ENCODE measurements around the gene KDM4C. TPM values are rescaled to one million over a fixed set of nuclear protein-coding genes. Genes with fewer than 3 reads are reported as not detected.

Gene KDM4C
- total RNA-seq, 1 donor from 2014 or later: 12.7 TPM

- no peaks in the 10 kb centered on the region for H3K27me3 ChIP-seq
- TF ChIP-seq CTCF (IDR thresholded peaks at IDR 0.05): no peak
- no peak for DNase-seq (ENCODE audit: low spot score in 2 of 2)
- intact Hi-C loops (cut with DNase I): loop anchor here (2.0 to 5.0 kb wide), 4 partner anchors 192 to 752 kb away; partner anchors contain the start of genes IL33 and UHRF2
- H3K36me3 ChIP-seq: no peaks in the 10 kb centered on the region
- peak overlapping the region; percentile 98 to 99 for H3K27ac ChIP-seq
- peak overlapping the region; percentile 66 to 98 for H3K4me3 ChIP-seq
- peaks cover 3 to 4% of the 10 kb centered on the region in 2 donors for H3K4me1 ChIP-seq
- no peaks in the 10 kb centered on the region for H3K9me3 ChIP-seq
Measured at GRCh38 chr9:6759185-6759977, 1.6 kb downstream of the KDM4C start.

DNA sequence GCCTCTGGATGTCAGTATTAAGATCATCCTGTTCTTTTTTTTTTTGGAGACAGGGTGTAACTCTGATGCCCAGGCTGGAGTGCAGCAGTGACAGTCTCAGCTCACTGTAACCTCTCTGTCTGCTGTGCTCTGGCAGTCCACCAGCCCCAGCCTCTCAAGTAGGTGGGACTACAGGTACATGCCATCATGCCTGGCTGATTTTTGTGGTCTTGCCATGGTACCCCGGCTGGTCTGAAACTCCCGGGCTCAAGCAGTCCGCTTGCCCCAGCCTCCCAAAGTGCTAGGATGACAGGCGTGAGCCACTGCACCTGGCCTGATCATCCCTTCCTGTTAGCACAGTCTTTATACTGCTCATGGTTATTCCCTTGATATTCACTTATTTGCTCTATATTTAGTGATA is 3.5 kb downstream of the KDM4C start:
- peaks cover 3 to 4% of the 10 kb centered on the region in 2 donors for H3K4me1 ChIP-seq
- intact Hi-C loops (cut with DNase I): no loop called here
- H3K9me3 ChIP-seq: no peaks in the 10 kb centered on the region
- no peaks in the 10 kb centered on the region for H3K27me3 ChIP-seq
- H3K4me3 ChIP-seq: no peak overlapping the region
- no peak overlapping the region for H3K27ac ChIP-seq
- TF ChIP-seq CTCF (IDR thresholded peaks at IDR 0.05): no peak
- H3K36me3 ChIP-seq: no peaks in the 10 kb centered on the region
- no peak for DNase-seq (ENCODE audit: low spot score in 2 of 2)

DNA sequence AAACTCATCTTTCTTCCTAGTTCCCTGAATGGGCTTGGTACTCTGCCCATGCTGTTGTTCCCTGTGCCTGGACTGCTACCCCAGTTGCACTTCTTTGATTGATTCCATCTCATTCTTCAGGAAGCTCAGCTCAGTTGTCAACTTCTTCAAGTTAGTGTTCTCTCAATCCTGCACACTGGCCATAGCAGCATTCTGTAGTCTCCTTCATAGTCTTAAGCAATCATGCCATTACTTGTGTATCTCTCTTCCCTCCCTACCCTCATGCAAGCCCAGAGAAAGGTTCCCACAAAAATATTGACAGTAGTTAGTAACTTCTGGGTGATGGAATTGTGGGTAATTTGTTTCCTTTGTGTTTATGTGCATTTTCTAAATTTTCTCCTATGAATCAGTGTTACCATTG is 5.5 kb downstream of the KDM4C start:
- intact Hi-C loops (cut with DNase I): no loop called here
- Histone ChIP-seq H3K4me3 (no peak overlapping the region), H3K4me1 (peaks cover 2 to 4% of the 10 kb centered on the region in 2 donors), H3K36me3 (no peaks in the 10 kb centered on the region), H3K27me3 (no peaks in the 10 kb centered on the region), H3K27ac (no peak overlapping the region), H3K9me3 (no peaks in the 10 kb centered on the region)
- no peak for TF ChIP-seq CTCF (IDR thresholded peaks at IDR 0.05)
- DNase-seq (ENCODE audit: low spot score in 2 of 2): no peak

GRCh38 chr9:6764011-6764410 is 6.2 kb downstream of the KDM4C start:
- intact Hi-C loops (cut with DNase I): no loop called here
- no peaks in the 10 kb centered on the region for H3K27me3 ChIP-seq
- peaks cover 0 to 4% of the 10 kb centered on the region in 2 donors for H3K4me1 ChIP-seq

GRCh38 chr9:6764523-6764922 is 6.8 kb downstream of the KDM4C start:
- H3K4me3 ChIP-seq: no peak overlapping the region
- no peak for DNase-seq (ENCODE audit: low spot score in 2 of 2)
- intact Hi-C loops (cut with DNase I): no loop called here
- H3K36me3 ChIP-seq: no peaks in the 10 kb centered on the region
- peaks cover 0 to 1% of the 10 kb centered on the region in 2 donors for H3K4me1 ChIP-seq
- TF ChIP-seq CTCF (IDR thresholded peaks at IDR 0.05): no peak
- no peaks in the 10 kb centered on the region for H3K9me3 ChIP-seq
- H3K27me3 ChIP-seq: no peaks in the 10 kb centered on the region
- H3K27ac ChIP-seq: no peak overlapping the region

More at GRCh38 chr9:6764011-6764410, 6.2 kb downstream of the KDM4C start:
- no peaks in the 10 kb centered on the region for H3K36me3 ChIP-seq
- no peak for DNase-seq (ENCODE audit: low spot score in 2 of 2)
- H3K27ac ChIP-seq: no peak overlapping the region
- TF ChIP-seq CTCF (IDR thresholded peaks at IDR 0.05): no peak
- H3K4me3 ChIP-seq: no peak overlapping the region
- no peaks in the 10 kb centered on the region for H3K9me3 ChIP-seq
